ENCODE results near the gene RUNDC3A.
"Not testable (repeated sequence)": the region's sequence is repeated elsewhere in the genome, so short reads cannot be mapped to it uniquely, and the experiment has no call there.

Gene RUNDC3A

GRCh38 chr17:44322236-44322895 lies 14.0 kb downstream of the RUNDC3A start:
- Histone ChIP-seq H3K9me3 (ENCODE audit: control insufficient read depth, insufficient read depth, low read length) (no peaks in the 10 kb centered on the region), H3K4me3 (ENCODE audit: low read depth, low read length) (no peak overlapping the region), H3K4me1 (ENCODE audit: control insufficient read depth, insufficient read depth, low read length) (no peaks in the 10 kb centered on the region), H3K36me3 (ENCODE audit: control insufficient read depth, insufficient read depth, low read length) (peaks cover 35% of the 10 kb centered on the region), H3K27me3 (ENCODE audit: control insufficient read depth, insufficient read depth, low read length) (peaks cover 3% of the 10 kb centered on the region), H3K9ac (ENCODE audit: low read depth, low read length) (no peak overlapping the region), H3K27ac (ENCODE audit: low read depth, low read length) (no peak overlapping the region)

- Histone ChIP-seq H3K36me3 (ENCODE audit: control insufficient read depth, insufficient read depth, low read length) (peaks cover 35% of the 10 kb centered on the region), H3K4me3 (ENCODE audit: low read depth, low read length) (peak overlapping the region; percentile 77), H3K27me3 (ENCODE audit: control insufficient read depth, insufficient read depth, low read length) (no peaks in the 10 kb centered on the region; the same call in 1 of the 2 replicates), H3K9me3 (ENCODE audit: control insufficient read depth, insufficient read depth, low read length) (no peaks in the 10 kb centered on the region), H3K9ac (ENCODE audit: low read depth, low read length) (peak overlapping the region; percentile 32; the same call in 1 of the 2 replicates), H3K4me1 (ENCODE audit: control insufficient read depth, insufficient read depth, low read length) (no peaks in the 10 kb centered on the region), H3K27ac (ENCODE audit: low read depth, low read length) (no peak overlapping the region)
Measured at GRCh38 chr17:44323359-44324091, 15.1 kb downstream of the RUNDC3A start.

- Histone ChIP-seq H3K27ac (ENCODE audit: low read depth, low read length) (peak overlapping the region; percentile 37), H3K9ac (ENCODE audit: low read depth, low read length) (peak overlapping the region; percentile 32; the same call in 1 of the 2 replicates)
Measured at GRCh38 chr17:44324092-44324570, 15.7 kb downstream of the RUNDC3A start.

GRCh38 chr17:44324571-44325275 lies 16.3 kb downstream of the RUNDC3A start, which contains the start of gene SLC25A39:
Gene SLC25A39 (minus strand): TSS chr17:44324823. CDS start chr17:44323562, 1,261 bp downstream.
- Histone ChIP-seq H3K27ac (ENCODE audit: low read depth, low read length) (peak within 1 kb of the TSS; percentile 37), H3K9me3 (ENCODE audit: control insufficient read depth, insufficient read depth, low read length) (no peaks in the 10 kb centered on the region), H3K36me3 (ENCODE audit: control insufficient read depth, insufficient read depth, low read length) (peaks cover 29% of the 10 kb centered on the region), H3K4me1 (ENCODE audit: control insufficient read depth, insufficient read depth, low read length) (no peaks in the 10 kb centered on the region), H3K27me3 (ENCODE audit: control insufficient read depth, insufficient read depth, low read length) (no peaks in the 10 kb centered on the region; the same call in 1 of the 2 replicates), H3K4me3 (ENCODE audit: low read depth, low read length) (peak within 1 kb of the TSS; percentile 77), H3K9ac (ENCODE audit: low read depth, low read length) (peak within 1 kb of the TSS; percentile 43; the same call in 1 of the 2 replicates)

More at GRCh38 chr17:44324092-44324570, 15.7 kb downstream of the RUNDC3A start:
- Histone ChIP-seq H3K4me3 (ENCODE audit: low read depth, low read length) (peak overlapping the region; percentile 77), H3K27me3 (ENCODE audit: control insufficient read depth, insufficient read depth, low read length) (no peaks in the 10 kb centered on the region; the same call in 1 of the 2 replicates), H3K36me3 (ENCODE audit: control insufficient read depth, insufficient read depth, low read length) (peaks cover 35% of the 10 kb centered on the region), H3K4me1 (ENCODE audit: control insufficient read depth, insufficient read depth, low read length) (no peaks in the 10 kb centered on the region), H3K9me3 (ENCODE audit: control insufficient read depth, insufficient read depth, low read length) (no peaks in the 10 kb centered on the region)

- Histone ChIP-seq H3K4me1 (ENCODE audit: control insufficient read depth, insufficient read depth, low read length) (no peaks in the 10 kb centered on the region), H3K9ac (ENCODE audit: low read depth, low read length) (no peak overlapping the region), H3K36me3 (ENCODE audit: control insufficient read depth, insufficient read depth, low read length) (peaks cover 7% of the 10 kb centered on the region), H3K9me3 (ENCODE audit: control insufficient read depth, insufficient read depth, low read length) (no peaks in the 10 kb centered on the region), H3K4me3 (ENCODE audit: low read depth, low read length) (no peak overlapping the region; the same call in 1 of the 2 replicates), H3K27ac (ENCODE audit: low read depth, low read length) (no peak overlapping the region), H3K27me3 (ENCODE audit: control insufficient read depth, insufficient read depth, low read length) (no peaks in the 10 kb centered on the region; the same call in 1 of the 2 replicates)
Measured at GRCh38 chr17:44326861-44327444, 18.6 kb downstream of the RUNDC3A start.

GRCh38 chr17:44327715-44328449 lies 19.5 kb downstream of the RUNDC3A start:
- Histone ChIP-seq H3K27ac (ENCODE audit: low read depth, low read length) (no peak overlapping the region), H3K9me3 (ENCODE audit: control insufficient read depth, insufficient read depth, low read length) (no peaks in the 10 kb centered on the region), H3K36me3 (ENCODE audit: control insufficient read depth, insufficient read depth, low read length) (no peaks in the 10 kb centered on the region), H3K4me3 (ENCODE audit: low read depth, low read length) (no peak overlapping the region), H3K27me3 (ENCODE audit: control insufficient read depth, insufficient read depth, low read length) (no peaks in the 10 kb centered on the region; the same call in 1 of the 2 replicates), H3K9ac (ENCODE audit: low read depth, low read length) (no peak overlapping the region), H3K4me1 (ENCODE audit: control insufficient read depth, insufficient read depth, low read length) (no peaks in the 10 kb centered on the region)

GRCh38 chr17:44329516-44329915 lies 21.1 kb downstream of the RUNDC3A start:
- not testable (repeated sequence) for H3K36me3 ChIP-seq (ENCODE audit: control insufficient read depth, insufficient read depth, low read length); H3K4me3 ChIP-seq (ENCODE audit: low read depth, low read length); H3K27ac ChIP-seq (ENCODE audit: low read depth, low read length); H3K4me1 ChIP-seq (ENCODE audit: control insufficient read depth, insufficient read depth, low read length); H3K27me3 ChIP-seq (ENCODE audit: control insufficient read depth, insufficient read depth, low read length); H3K9ac ChIP-seq (ENCODE audit: low read depth, low read length); H3K9me3 ChIP-seq (ENCODE audit: control insufficient read depth, insufficient read depth, low read length)

GRCh38 chr17:44330263-44330662 lies 21.9 kb downstream of the RUNDC3A start:
- H3K9ac ChIP-seq (ENCODE audit: low read depth, low read length); H3K36me3 ChIP-seq (ENCODE audit: control insufficient read depth, insufficient read depth, low read length); H3K9me3 ChIP-seq (ENCODE audit: control insufficient read depth, insufficient read depth, low read length); H3K27ac ChIP-seq (ENCODE audit: low read depth, low read length); H3K4me3 ChIP-seq (ENCODE audit: low read depth, low read length); H3K27me3 ChIP-seq (ENCODE audit: control insufficient read depth, insufficient read depth, low read length); H3K4me1 ChIP-seq (ENCODE audit: control insufficient read depth, insufficient read depth, low read length): not testable (repeated sequence)

- Histone ChIP-seq H3K4me3 (ENCODE audit: low read depth, low read length) (no peak overlapping the region), H3K27me3 (ENCODE audit: control insufficient read depth, insufficient read depth, low read length) (no peaks in the 10 kb centered on the region), H3K27ac (ENCODE audit: low read depth, low read length) (no peak overlapping the region), H3K4me1 (ENCODE audit: control insufficient read depth, insufficient read depth, low read length) (peaks cover 10% of the 10 kb centered on the region; the same call in 1 of the 2 replicates), H3K9me3 (ENCODE audit: control insufficient read depth, insufficient read depth, low read length) (no peaks in the 10 kb centered on the region), H3K36me3 (ENCODE audit: control insufficient read depth, insufficient read depth, low read length) (no peaks in the 10 kb centered on the region), H3K9ac (ENCODE audit: low read depth, low read length) (no peak overlapping the region)
Measured at GRCh38 chr17:44331249-44331760, 22.9 kb downstream of the RUNDC3A start.

- Histone ChIP-seq H3K4me1 (ENCODE audit: control insufficient read depth, insufficient read depth, low read length) (peaks cover 10% of the 10 kb centered on the region; the same call in 1 of the 2 replicates), H3K4me3 (ENCODE audit: low read depth, low read length) (no peak overlapping the region), H3K9me3 (ENCODE audit: control insufficient read depth, insufficient read depth, low read length) (no peaks in the 10 kb centered on the region), H3K27me3 (ENCODE audit: control insufficient read depth, insufficient read depth, low read length) (no peaks in the 10 kb centered on the region), H3K9ac (ENCODE audit: low read depth, low read length) (no peak overlapping the region), H3K27ac (ENCODE audit: low read depth, low read length) (no peak overlapping the region), H3K36me3 (ENCODE audit: control insufficient read depth, insufficient read depth, low read length) (no peaks in the 10 kb centered on the region)
Measured at GRCh38 chr17:44333371-44333770, 25.0 kb downstream of the RUNDC3A start.

Measured in HUES48 (cell line).